Ectodermal cell (in vitro differentiated cells): ENCODE measurements around the gene COPA.

Experiments
- H3K27ac ChIP-seq: 2 replicates; pipeline ENCODE4 v1.7.0; 2013; ENCODE audit warnings: mild to moderate bottlenecking, low read depth, low read length; ENCODE audit not compliant: insufficient read depth, poor library complexity, severe bottlenecking
- H3K27me3 ChIP-seq: 2 replicates; pipeline ENCODE4 v1.7.0; 2013; ENCODE audit warnings: mild to moderate bottlenecking, low read length; ENCODE audit not compliant: insufficient read depth, control insufficient read depth, poor library complexity, severe bottlenecking
- H3K36me3 ChIP-seq: one replicate; pipeline ENCODE4 v1.7.0; 2013; ENCODE audit warnings: low read length; ENCODE audit not compliant: control insufficient read depth, insufficient read depth
- H3K4me1 ChIP-seq: one replicate; pipeline ENCODE4 v1.7.0; 2013; ENCODE audit warnings: low read length; ENCODE audit not compliant: control insufficient read depth, insufficient read depth
- H3K4me3 ChIP-seq: 2 replicates; pipeline ENCODE4 v1.7.0; 2013; ENCODE audit warnings: low read depth, low read length, control low read depth; ENCODE audit not compliant: insufficient read depth
- H3K9me3 ChIP-seq: 2 replicates; pipeline ENCODE4 v1.7.0; 2013; ENCODE audit warnings: mild to moderate bottlenecking, low read length, moderate library complexity; ENCODE audit not compliant: control insufficient read depth
- WGBS, 2 experiments: methylation state at CpG; one replicate each; pipeline ENCODE4 v1.1.7; 2013; ENCODE audit warnings: missing lambda C conversion rate in 2 of 2; 5-methylcytosine and 5-hydroxymethylcytosine counted together

Gene COPA

DNA sequence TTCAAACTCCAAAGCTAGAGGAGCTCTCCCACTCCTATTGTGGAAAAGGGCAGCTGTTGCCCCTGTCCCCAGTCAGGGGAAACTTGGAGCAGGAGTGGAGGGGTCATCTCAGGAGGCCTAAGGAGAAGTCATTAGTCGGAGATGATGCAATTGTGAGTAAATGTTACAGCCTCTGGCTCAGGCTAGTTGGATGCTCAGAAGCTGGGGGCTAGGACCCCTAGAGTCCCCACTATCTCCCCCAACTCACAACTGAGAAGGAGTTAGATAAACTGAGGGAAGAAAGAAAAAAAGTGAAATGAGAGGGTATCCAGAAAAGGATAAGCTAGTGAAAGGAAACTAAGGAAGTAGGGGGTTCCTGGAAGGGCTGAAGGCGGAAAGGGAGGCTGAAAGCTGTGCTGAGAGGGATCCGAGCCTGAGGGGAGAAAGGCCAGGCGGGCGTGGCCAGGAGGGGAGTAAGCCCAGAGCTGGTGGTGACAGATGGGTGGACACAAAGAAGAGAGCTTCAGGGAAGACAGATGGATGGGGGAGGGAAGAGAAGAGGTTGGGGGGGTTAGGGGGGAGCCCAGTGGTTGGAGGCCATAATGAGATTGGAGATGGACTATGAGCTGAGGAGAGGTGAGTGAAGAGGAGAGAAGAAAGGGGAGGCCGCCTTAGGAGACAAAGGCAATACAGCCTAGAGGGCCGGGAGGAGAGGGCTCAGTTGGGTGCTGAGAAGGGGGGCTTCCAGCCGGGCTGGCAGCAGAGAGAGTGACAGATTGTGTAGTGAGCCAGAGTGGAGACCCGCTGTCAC lies 19.3 kb upstream of the COPA start:
- H3K27ac ChIP-seq: peak overlapping the region; percentile 97
- no peak overlapping the region for H3K4me3 ChIP-seq
- peaks cover 40% of the 10 kb centered on the region for H3K4me1 ChIP-seq
- peaks cover 5% of the 10 kb centered on the region for H3K36me3 ChIP-seq
- WGBS, 2 experiments: 27 to 29% methylated on average over 9 of the region's 9 CpGs
- H3K9me3 ChIP-seq: no peaks in the 10 kb centered on the region
- H3K27me3 ChIP-seq: no peaks in the 10 kb centered on the region

DNA sequence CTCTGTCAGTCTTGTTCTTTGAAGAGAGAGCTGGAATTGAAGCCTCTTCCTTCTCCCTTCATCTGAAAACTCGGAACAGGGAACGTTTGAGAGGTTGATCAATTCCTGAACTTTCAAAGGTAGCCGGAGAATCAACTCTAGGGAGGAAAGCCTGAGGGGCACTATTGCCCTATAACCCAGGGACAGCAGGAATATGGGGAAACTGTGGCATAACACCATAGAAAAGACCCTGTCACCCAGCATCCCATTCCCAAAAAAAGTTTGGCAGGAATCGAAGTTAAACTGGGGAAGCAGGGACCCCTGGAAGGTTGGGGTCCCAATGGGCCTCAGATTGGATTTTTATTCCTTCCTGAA lies 18.7 kb upstream of the COPA start:
- Histone ChIP-seq H3K36me3 (peaks cover 11% of the 10 kb centered on the region), H3K4me3 (no peak overlapping the region), H3K4me1 (peaks cover 40% of the 10 kb centered on the region), H3K27ac (peak overlapping the region; percentile 97), H3K9me3 (no peaks in the 10 kb centered on the region), H3K27me3 (no peaks in the 10 kb centered on the region)
- WGBS, 2 experiments: 84 to 85% methylated on average over 4 of the region's 4 CpGs

DNA sequence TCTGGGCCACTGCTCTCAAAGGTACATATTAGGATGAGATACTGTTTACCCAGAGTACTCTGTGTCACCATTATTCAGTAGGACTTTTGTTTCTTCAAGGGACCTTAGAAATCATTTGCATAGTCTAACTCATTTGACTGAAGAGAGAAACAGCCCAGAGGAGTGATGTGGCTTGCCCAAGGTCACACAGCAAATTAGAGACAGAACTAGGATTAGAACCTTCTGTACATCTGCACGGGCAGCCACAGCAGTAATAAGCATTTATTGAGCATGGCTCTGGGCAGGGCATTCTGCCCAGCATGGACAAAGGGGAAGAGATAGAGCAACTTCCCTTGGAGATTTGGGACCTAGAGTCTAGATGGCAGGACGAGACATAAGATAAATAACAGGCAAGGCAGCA lies 18.1 kb upstream of the COPA start:
- peak overlapping the region; percentile 97 for H3K27ac ChIP-seq

DNA sequence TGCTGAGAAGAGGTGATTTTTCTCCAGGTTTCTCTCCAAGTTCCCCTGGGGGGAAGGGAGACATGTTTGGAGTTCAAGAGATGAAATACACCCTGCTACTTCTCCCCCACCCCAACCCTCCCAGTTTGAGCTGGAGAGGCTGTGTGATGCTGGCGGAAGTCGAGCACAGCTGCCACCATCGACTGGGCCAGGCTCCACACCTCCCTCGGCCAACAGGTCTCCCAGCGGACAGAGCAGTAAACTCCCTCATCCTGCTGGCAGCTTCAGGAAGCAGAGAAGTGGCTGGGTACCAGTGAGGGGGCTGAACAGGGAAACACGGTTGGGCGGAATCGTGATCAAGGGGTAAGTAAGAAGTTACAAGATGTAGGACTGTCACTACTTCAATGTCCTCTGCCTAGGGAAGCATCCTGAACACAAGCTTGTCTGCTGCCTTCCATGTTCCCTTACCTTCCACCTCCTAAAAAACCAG lies 17.2 kb upstream of the COPA start:
- Histone ChIP-seq H3K27me3 (no peaks in the 10 kb centered on the region), H3K4me3 (no peak overlapping the region), H3K9me3 (no peaks in the 10 kb centered on the region), H3K4me1 (peaks cover 32% of the 10 kb centered on the region), H3K36me3 (peaks cover 25% of the 10 kb centered on the region), H3K27ac (no peak overlapping the region)
- WGBS, 2 experiments: 95 to 96% methylated on average over 8 of the region's 8 CpGs

More for the DNA sequence above, 18.1 kb upstream of the COPA start:
- Histone ChIP-seq H3K9me3 (no peaks in the 10 kb centered on the region), H3K4me3 (no peak overlapping the region), H3K27me3 (no peaks in the 10 kb centered on the region), H3K4me1 (peaks cover 36% of the 10 kb centered on the region), H3K36me3 (peaks cover 16% of the 10 kb centered on the region)
- 97% methylated on average over 2 of the region's 2 CpGs for WGBS, 2 experiments

DNA sequence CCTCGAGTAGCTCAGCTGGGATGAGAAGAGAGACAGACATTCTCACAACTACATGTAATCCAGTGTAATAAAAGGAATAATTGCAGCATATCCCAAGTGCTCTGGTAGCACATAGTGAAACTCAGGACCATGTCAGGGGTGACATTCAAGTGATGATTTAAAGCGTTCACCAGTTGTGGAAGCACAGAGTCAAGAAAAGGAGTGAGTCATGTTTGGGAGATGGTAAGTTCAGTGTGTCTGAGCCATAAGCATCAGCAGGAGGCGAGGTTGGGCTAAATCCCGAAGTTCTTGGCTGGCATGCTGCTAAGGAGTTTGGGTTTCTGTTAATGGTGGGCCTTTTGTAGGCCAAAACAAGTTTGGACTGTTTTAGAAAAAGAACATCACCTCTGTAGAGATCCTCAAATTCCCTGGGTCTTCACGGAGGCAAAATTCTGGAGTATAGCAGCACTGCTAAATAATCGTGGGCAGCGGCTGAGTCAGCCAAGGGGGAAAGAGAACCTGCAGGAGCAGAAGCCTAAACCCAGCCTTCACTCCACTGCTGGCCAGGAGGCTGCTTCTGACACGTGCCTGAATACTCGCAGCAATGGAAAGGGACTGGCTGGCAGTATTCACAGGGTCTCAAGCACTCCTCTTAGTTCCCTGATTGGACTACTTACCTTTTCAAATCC lies 16.6 kb upstream of the COPA start:
- Histone ChIP-seq H3K27me3 (no peaks in the 10 kb centered on the region), H3K9me3 (no peaks in the 10 kb centered on the region), H3K27ac (no peak overlapping the region), H3K36me3 (peaks cover 31% of the 10 kb centered on the region), H3K4me3 (no peak overlapping the region), H3K4me1 (peaks cover 32% of the 10 kb centered on the region)
- 92 to 95% methylated on average over 9 of the region's 9 CpGs for WGBS, 2 experiments

DNA sequence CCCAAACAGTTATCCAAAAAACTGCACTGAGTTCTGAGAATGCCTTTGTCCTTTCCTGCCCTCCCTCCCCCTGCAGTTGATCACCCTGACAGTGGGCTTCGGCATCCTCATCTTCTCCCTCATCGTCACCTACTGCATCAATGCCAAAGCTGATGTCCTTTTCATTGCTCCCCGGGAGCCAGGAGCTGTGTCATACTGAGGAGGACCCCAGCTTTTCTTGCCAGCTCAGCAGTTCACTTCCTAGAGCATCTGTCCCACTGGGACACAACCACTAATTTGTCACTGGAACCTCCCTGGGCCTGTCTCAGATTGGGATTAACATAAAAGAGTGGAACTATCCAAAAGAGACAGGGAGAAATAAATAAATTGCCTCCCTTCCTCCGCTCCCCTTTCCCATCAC lies 15.0 kb upstream of the COPA start:
- no peaks in the 10 kb centered on the region for H3K9me3 ChIP-seq
- H3K4me1 ChIP-seq: peaks cover 18% of the 10 kb centered on the region
- no peaks in the 10 kb centered on the region for H3K27me3 ChIP-seq
- peaks cover 39% of the 10 kb centered on the region for H3K36me3 ChIP-seq
- no peak overlapping the region for H3K27ac ChIP-seq
- no peak overlapping the region for H3K4me3 ChIP-seq
- WGBS, 2 experiments: 94 to 97% methylated on average over 4 of the region's 4 CpGs

DNA sequence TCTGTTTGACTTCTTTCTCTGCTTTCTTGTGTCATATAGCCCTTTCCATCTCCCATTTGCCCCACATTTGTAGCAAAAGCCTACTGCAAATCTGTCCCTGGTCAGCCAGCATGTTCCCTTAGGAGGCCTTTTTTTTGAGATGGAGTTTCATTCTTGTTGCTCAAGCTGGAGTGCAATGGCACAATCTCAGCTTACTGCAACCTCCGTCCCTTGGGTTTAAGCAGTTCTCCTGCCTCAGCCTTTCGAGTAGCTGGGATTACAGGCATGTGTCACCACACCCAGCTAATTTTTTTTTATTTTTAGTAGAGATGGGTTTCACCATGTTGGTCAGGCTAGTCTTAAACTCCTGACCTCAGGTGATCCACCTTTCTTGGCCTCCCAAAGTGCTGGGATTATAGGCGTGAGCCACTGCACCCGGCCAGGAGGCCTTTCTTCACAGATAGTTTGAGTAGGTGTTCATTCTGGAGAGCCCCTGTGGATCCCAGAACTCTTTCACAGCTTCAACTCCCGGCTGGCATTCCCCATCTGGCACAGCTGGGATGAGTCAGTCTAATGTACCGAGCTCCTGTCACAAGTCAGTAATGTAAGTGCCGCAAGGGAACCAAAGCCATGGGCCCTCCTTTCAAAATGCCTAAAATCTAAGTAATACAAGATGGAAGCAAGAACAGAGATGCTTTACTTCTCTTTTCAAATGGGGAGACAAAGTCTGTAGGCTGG lies 14.4 kb upstream of the COPA start:
- peaks cover 12% of the 10 kb centered on the region for H3K4me1 ChIP-seq
- 90 to 98% methylated on average over 7 of the region's 7 CpGs for WGBS, 2 experiments
- H3K4me3 ChIP-seq: no peak overlapping the region
- no peaks in the 10 kb centered on the region for H3K27me3 ChIP-seq
- no peak overlapping the region for H3K27ac ChIP-seq
- no peaks in the 10 kb centered on the region for H3K9me3 ChIP-seq
- peaks cover 45% of the 10 kb centered on the region for H3K36me3 ChIP-seq

DNA sequence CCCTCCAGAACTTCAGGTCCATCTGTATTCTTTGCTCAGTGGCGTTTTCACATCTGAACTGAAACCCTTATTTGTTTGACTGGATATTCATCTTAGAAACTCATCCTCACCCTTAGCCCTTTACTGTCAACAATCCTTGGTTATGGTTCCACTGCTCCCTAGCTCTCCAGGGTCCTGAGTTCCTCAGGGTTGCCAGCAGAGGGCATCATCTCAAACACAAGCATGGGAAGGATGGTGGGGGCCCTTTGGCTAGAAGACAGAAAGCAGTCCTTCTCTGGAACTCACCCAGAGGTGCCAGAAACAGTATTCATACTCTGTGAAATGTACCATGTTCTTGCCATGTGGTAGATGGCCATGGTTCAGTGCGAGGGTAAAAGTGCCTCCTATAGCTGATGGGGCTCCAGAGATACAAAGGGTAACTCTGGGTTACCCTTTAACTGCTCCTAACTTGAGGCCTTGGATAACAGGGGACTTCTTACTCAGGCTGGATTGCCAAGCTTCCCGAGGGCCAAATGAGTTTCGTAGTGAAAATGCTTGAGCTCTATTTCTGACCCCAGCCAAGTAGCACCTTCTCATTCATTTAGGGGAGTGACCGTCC lies 11.4 kb upstream of the COPA start:
- Histone ChIP-seq H3K27me3 (no peaks in the 10 kb centered on the region), H3K4me3 (no peak overlapping the region), H3K9me3 (no peaks in the 10 kb centered on the region), H3K36me3 (peaks cover 71% of the 10 kb centered on the region), H3K4me1 (no peaks in the 10 kb centered on the region), H3K27ac (no peak overlapping the region)
- 67 to 69% methylated on average over 5 of the region's 5 CpGs for WGBS, 2 experiments

DNA sequence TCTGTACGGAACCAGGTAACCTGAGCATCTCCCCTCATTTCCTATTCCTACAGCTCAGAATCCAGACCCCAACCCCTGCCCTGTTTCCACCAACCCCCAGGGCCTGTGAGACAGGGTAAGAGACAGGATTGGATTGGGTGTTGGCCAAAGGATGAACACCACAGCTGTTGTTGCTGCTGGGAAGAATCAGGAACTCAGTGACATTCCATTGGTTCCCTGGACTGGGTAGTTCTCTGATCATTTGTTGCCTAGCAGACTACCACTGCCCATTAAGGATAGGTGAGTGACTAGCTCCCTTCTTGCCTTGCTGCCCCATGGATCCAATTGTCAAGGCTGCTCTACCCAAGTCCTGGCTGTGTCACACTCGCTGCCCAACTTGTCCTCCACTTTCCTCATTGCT lies 10.2 kb upstream of the COPA start:
- Histone ChIP-seq H3K36me3 (peaks cover 82% of the 10 kb centered on the region), H3K4me1 (no peaks in the 10 kb centered on the region), H3K27ac (no peak overlapping the region), H3K9me3 (no peaks in the 10 kb centered on the region), H3K4me3 (no peak overlapping the region), H3K27me3 (no peaks in the 10 kb centered on the region)
- WGBS, 2 experiments: 93 to 95% methylated on average over 2 of the region's 2 CpGs

DNA sequence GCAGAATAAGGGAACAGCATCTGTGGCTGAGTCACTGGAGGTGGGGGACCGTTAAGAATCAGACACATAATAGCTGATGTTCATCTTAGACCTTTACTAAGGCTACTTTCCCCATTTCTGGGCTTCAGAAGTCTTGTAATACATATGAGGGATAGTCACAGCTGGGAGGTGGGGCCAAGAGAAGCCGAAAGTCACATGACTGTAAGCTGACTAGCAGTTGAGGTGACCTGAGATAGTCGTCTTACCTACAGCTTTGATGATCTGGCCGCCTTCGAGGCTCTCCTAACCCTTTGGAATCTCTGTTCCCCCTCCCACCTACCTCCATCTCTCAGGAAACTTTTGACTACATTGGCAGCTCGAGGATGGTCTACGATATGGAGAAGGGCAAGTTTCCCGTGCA lies 9.5 kb upstream of the COPA start:
- no peaks in the 10 kb centered on the region for H3K27me3 ChIP-seq
- H3K36me3 ChIP-seq: peaks cover 84% of the 10 kb centered on the region
- no peak overlapping the region for H3K27ac ChIP-seq
- no peaks in the 10 kb centered on the region for H3K4me1 ChIP-seq
- H3K4me3 ChIP-seq: no peak overlapping the region
- 92 to 93% methylated on average over 8 of the region's 8 CpGs for WGBS, 2 experiments
- H3K9me3 ChIP-seq: no peaks in the 10 kb centered on the region
